Gastroesophageal sphincter (tissue), 4 donors: Measurements from ENCODE around the gene INO80. TPM values are rescaled to one million over a fixed set of nuclear protein-coding genes. Genes with fewer than 3 reads are reported as not detected.

Source experiments
- ATAC-seq: fragments of 150-250 bp; one replicate; pipeline ENCODE4 v1.9.1; 2016; ENCODE audit warnings: mild to moderate bottlenecking, moderate library complexity
- H3K27ac ChIP-seq, 4 donors: fragments of 200-600 bp; sonication (generic) in 3 of 4; 1 replicate in 3 of 4; 2 replicates in 1 of 4; pipeline ENCODE4 v1.5.1; 2016 to 2019
- H3K27me3 ChIP-seq: fragments of 200-600 bp; sonication (generic); one replicate; pipeline ENCODE4 v1.5.1; 2019
- H3K36me3 ChIP-seq, 2 donors: fragments of 200-600 bp; sonication (generic); one replicate each; pipeline ENCODE4 v1.5.1; 2019; ENCODE audit warnings: control low read depth in 1 of 2
- H3K4me1 ChIP-seq, 3 donors: fragments of 200-600 bp; sonication (generic); 1 replicate in 2 of 3; 2 replicates in 1 of 3; pipeline ENCODE4 v1.5.1; 2016 to 2019; ENCODE audit warnings: control low read depth in 2 of 3
- H3K4me3 ChIP-seq, 2 donors: fragments of 200-600 bp; sonication (generic); one replicate each; pipeline ENCODE4 v1.5.1; 2019; ENCODE audit warnings: mild to moderate bottlenecking in 1 of 2, moderate library complexity in 1 of 2
- H3K9me3 ChIP-seq, 3 donors: fragments of 200-600 bp; sonication (generic); one replicate each; pipeline ENCODE4 v1.5.1; 2017 to 2019; ENCODE audit warnings: control low read depth in 2 of 3
- EP300 ChIP-seq: sonication (generic); formaldehyde crosslinking; IDR thresholded peaks from one replicate; pipeline ENCODE4 v1.6.1; 2017; ENCODE audit warnings: antibody characterized with exemption, mild to moderate bottlenecking
- POLR2A ChIP-seq, 2 donors: fragments of 450-650 bp; IDR thresholded peaks; one replicate each; pipeline ENCODE4 v1.6.1; 2017; ENCODE audit warnings: antibody characterized with exemption in 2 of 2, mild to moderate bottlenecking in 2 of 2, moderate library complexity in 1 of 2
- POLR2AphosphoS5 ChIP-seq: sonication (generic); formaldehyde crosslinking; IDR thresholded peaks from one replicate; pipeline ENCODE4 v1.6.1; 2017; ENCODE audit warnings: antibody characterized with exemption
- WGBS, 2 donors: methylation state at CpG; one replicate each; pipeline ENCODE4 v1.1.5; 2018; ENCODE audit warnings: low coverage in 1 of 2; 5-methylcytosine and 5-hydroxymethylcytosine counted together
- total RNA-seq, 4 donors: library from RNA; depleted of rRNA; stranded (reverse); fragments of >200 nt; gene quantifications; one replicate each; pipeline ENCODE4 v1.1.0, GENCODE V29; 2016
- TF ChIP-seq, protein P1 (sequence below), 4 experiments: fragments of 200-600 bp in 2 of 4; fragments of 450-650 bp in 2 of 4; sonication (generic) in 1 of 4; IDR thresholded peaks; one replicate each; pipeline ENCODE4 v1.5.1; 2017 to 2019; ENCODE audit warnings: antibody characterized with exemption in 4 of 4, mild to moderate bottlenecking in 2 of 4, moderate library complexity in 2 of 4

INO80 gene
- total RNA-seq, 4 donors from 2014 or later, result 18.0 to 61.3 (median 32.2) TPM

DNA sequence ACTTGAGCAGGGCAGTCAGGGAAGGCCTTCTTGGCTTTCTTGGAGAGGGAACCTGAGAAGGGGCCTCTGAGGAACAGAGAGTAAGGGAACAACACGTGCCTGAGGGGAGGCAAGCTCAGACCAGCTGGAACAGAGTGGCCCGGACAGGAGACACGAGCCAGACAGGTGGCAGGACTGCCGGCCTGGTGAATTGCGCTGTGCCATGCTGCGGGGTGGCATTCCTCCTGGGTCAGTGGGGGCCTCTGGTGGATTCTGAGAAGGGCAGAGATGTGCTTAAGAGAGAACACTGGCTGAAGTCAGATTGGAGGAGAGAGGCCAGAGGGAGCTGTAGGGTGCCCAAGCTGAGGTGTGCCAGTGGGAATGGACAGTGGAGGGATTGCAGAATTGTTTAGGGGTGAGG, 157.9 kb downstream of the INO80 start:
- Histone ChIP-seq H3K4me3 (no peak overlapping the region), H3K27ac (peak overlapping the region in 3 of 4 donors; percentile 57 to 63 (median 58)), H3K36me3 (no peaks in the 10 kb centered on the region), H3K27me3 (no peaks in the 10 kb centered on the region), H3K9me3 (no peaks in the 10 kb centered on the region), H3K4me1 (peaks cover 0 to 38% (median 0%) of the 10 kb centered on the region in 3 donors)
- 84% methylated on average over 4 of the region's 6 CpGs; no CpG with 5 or more reads in 1 of the 2 donors for WGBS, 2 donors
- TF ChIP-seq EP300 (no peak), POLR2A (IDR thresholded peaks at IDR 0.05) (no peak), POLR2AphosphoS5 (no peak)
- TF ChIP-seq, protein P1, sequence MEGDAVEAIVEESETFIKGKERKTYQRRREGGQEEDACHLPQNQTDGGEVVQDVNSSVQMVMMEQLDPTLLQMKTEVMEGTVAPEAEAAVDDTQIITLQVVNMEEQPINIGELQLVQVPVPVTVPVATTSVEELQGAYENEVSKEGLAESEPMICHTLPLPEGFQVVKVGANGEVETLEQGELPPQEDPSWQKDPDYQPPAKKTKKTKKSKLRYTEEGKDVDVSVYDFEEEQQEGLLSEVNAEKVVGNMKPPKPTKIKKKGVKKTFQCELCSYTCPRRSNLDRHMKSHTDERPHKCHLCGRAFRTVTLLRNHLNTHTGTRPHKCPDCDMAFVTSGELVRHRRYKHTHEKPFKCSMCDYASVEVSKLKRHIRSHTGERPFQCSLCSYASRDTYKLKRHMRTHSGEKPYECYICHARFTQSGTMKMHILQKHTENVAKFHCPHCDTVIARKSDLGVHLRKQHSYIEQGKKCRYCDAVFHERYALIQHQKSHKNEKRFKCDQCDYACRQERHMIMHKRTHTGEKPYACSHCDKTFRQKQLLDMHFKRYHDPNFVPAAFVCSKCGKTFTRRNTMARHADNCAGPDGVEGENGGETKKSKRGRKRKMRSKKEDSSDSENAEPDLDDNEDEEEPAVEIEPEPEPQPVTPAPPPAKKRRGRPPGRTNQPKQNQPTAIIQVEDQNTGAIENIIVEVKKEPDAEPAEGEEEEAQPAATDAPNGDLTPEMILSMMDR (IDR thresholded peaks at IDR 0.05), result no peak
- no peak for ATAC-seq

DNA sequence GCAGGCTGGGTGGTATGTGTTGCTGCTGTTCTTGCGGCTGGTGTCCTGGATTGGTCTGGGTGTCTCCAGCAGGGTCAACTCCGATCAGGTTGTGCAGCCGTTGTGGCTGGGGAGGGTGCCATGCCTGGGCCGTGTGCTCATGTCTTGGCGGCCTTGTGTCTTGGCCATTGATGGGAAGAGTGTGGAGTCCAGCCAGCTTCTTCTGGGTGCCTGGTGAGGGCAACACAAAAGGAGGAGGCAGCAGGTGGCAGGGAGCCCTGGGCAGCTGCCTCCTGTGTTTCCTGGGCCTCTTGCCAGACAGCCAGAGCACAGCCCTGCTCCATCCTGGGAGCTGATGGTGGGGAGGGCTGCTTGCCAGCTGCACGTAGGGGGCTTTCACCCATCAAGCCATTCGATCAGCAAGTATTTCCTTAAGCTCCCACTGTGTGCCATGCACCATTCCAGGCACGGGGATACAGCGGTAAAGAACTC, 158.5 kb downstream of the INO80 start:
- Histone ChIP-seq H3K27ac (peak overlapping the region in 3 of 4 donors; percentile 57 to 67 (median 58)), H3K4me1 (peaks cover 0 to 41% (median under 1%) of the 10 kb centered on the region in 3 donors), H3K27me3 (no peaks in the 10 kb centered on the region), H3K9me3 (no peaks in the 10 kb centered on the region), H3K4me3 (no peak overlapping the region), H3K36me3 (no peaks in the 10 kb centered on the region)
- 60% methylated on average over 1 of the region's 9 CpGs; no CpG with 5 or more reads in 1 of the 2 donors for WGBS, 2 donors
- TF ChIP-seq POLR2A (IDR thresholded peaks at IDR 0.05), result no peak
- TF ChIP-seq, protein P1 (IDR thresholded peaks at IDR 0.05), result no peak
- no peak for TF ChIP-seq EP300
- TF ChIP-seq POLR2AphosphoS5, result peak; percentile 94
- ATAC-seq, result peak; percentile 75

DNA sequence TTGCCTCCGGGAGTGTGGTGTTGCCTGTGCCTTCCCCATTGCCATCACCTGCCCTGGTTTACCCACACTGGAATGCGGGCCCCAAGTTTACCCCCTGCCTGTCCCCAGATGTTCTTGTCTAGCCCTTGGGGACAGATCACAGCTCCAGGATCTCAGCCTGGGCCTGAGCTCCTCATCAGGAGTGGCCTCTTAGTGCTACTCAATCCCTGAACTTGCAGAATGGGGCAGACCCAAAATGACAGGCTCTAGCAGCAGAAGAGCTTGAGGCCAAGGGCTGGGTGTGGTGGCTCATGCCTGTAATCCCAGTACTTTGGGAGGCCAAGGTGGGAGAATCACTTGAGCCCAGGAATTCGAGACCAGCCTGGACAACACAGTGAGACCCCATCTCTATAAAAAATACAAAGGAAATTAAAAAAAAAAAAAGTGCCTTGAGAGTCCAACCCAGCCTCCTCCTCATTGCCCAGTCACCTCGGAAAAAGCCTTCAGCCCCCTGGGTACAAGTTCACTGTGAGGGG, 159.0 kb downstream of the INO80 start:
- ATAC-seq, result no peak
- Histone ChIP-seq H3K4me3 (no peak overlapping the region), H3K27me3 (no peaks in the 10 kb centered on the region), H3K36me3 (no peaks in the 10 kb centered on the region), H3K9me3 (no peaks in the 10 kb centered on the region), H3K27ac (peak overlapping the region in 3 of 4 donors; percentile 14 to 67 (median 58)), H3K4me1 (peaks cover 0 to 46% (median 6%) of the 10 kb centered on the region in 3 donors)
- WGBS, 2 donors, result 83% methylated on average over 1 of the region's 4 CpGs
- no peak for TF ChIP-seq POLR2A (IDR thresholded peaks at IDR 0.05)

DNA sequence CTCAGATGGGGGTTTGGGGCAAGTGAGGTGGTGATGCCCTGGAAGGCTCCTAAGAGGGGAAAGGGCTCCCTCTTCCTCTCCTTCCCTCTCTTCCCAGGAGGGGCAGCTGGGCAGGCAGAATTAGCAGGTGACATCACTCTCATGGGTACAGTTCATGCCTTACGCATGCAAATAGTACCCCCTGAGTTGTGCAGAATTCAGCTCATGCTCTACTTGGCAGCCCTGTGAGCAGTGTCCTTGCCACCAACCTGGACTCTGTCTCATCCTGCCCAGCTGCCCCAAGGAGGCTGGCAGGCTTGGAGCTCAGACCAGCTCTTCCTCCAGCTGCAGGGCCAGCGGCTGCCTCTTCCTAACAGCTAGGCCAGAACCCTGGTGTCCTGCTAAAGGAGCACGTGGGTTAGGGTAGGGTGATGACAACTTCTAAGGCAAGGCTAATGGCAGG, 159.5 kb downstream of the INO80 start:
- no peaks in the 10 kb centered on the region for H3K36me3 ChIP-seq
- H3K27ac ChIP-seq, result peak overlapping the region in 2 of 4 donors; percentile 58 to 67
- TF ChIP-seq POLR2A (IDR thresholded peaks at IDR 0.05), result no peak
- TF ChIP-seq EP300, result no peak
- TF ChIP-seq, protein P1 (IDR thresholded peaks at IDR 0.05), result no peak
- TF ChIP-seq POLR2AphosphoS5, result no peak
- no peak overlapping the region for H3K4me3 ChIP-seq
- H3K9me3 ChIP-seq, result no peaks in the 10 kb centered on the region
- H3K4me1 ChIP-seq, result peaks cover 0 to 46% (median 6%) of the 10 kb centered on the region in 3 donors
- H3K27me3 ChIP-seq, result no peaks in the 10 kb centered on the region
- WGBS, 2 donors, result no CpG with 5 or more reads among the region's 3 CpGs
- no peak for ATAC-seq

DNA sequence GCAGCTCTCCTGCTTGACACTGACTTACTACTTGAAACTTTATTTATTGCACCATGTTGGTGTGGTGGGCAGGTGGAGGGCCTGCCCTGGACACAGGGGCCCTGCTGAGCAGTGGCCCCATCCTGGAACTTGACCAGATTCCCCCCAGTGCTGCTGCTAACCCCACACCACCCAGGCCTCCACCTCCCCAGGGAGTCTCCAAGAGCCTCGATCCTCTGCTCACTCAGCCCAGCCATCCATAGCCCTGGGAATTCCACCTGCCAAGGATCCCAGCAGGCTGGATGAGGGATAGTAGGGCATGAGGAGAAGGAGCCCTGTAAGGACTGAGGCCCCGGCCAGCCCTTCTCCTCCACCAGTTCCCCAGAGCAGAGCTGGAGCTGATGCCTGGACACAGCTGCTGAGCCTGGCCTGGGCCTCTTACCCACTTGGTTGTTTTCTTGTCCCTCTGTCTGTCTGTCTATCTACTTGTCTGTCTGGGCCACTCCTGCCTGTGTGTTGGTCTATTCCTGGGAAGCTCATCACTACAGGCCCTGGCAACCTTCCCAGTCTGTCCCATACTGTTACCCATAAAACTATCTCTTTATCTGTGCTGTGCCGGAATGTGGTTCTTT, 160.0 kb downstream of the INO80 start:
- Histone ChIP-seq H3K36me3 (no peaks in the 10 kb centered on the region), H3K27ac (peak overlapping the region in 2 of 4 donors; percentile 58 to 67), H3K9me3 (no peaks in the 10 kb centered on the region), H3K27me3 (no peaks in the 10 kb centered on the region), H3K4me3 (no peak overlapping the region), H3K4me1 (peaks cover 0 to 46% (median 6%) of the 10 kb centered on the region in 3 donors)
- TF ChIP-seq, protein P1 (IDR thresholded peaks at IDR 0.05), result no peak
- TF ChIP-seq POLR2AphosphoS5 (no peak), EP300 (no peak), POLR2A (IDR thresholded peaks at IDR 0.05) (no peak)
- ATAC-seq, result no peak
- WGBS, 2 donors, result 67 to 100% methylated on average over 1 of the region's 3 CpGs
